HG02759 (cell line): ENCODE results near the gene PPP1R16B.

Experiments
- ATAC-seq: cut with Tn5 transposase; IDR thresholded peaks from one replicate; pipeline ENCODE4 v1.9.1; 2021; ENCODE audit warnings: mild to moderate bottlenecking, moderate library complexity; ENCODE audit not compliant: unreplicated experiment

PPP1R16B gene

GRCh38 chr20:38874460-38875174 lies 69.1 kb downstream of the PPP1R16B start:
- no peak for ATAC-seq

- ATAC-seq: peak; percentile 63
These were observed 69.9 kb downstream of the PPP1R16B start for GRCh38 chr20:38875175-38875993.

GRCh38 chr20:38877483-38877882 lies 72.0 kb downstream of the PPP1R16B start:
- no peak for ATAC-seq

- no peak for ATAC-seq
These were observed 73.4 kb downstream of the PPP1R16B start for GRCh38 chr20:38878866-38879265.

GRCh38 chr20:38880952-38881735 lies 75.6 kb downstream of the PPP1R16B start:
- ATAC-seq: peak; percentile 33

GRCh38 chr20:38881806-38882440 lies 76.4 kb downstream of the PPP1R16B start:
- no peak for ATAC-seq

GRCh38 chr20:38882600-38882999 lies 77.1 kb downstream of the PPP1R16B start:
- ATAC-seq: no peak

GRCh38 chr20:38883081-38883980 lies 77.8 kb downstream of the PPP1R16B start:
- no peak for ATAC-seq

- no peak for ATAC-seq
These were observed 78.7 kb downstream of the PPP1R16B start for GRCh38 chr20:38883981-38884733.

GRCh38 chr20:38885357-38885756 lies 79.9 kb downstream of the PPP1R16B start:
- ATAC-seq: no peak

- no peak for ATAC-seq
These were observed 82.7 kb downstream of the PPP1R16B start for GRCh38 chr20:38888059-38888831.

- no peak for ATAC-seq
These were observed 83.6 kb downstream of the PPP1R16B start for GRCh38 chr20:38889050-38889449.

GRCh38 chr20:38889792-38890496 lies 84.4 kb downstream of the PPP1R16B start:
- no peak for ATAC-seq

GRCh38 chr20:38890497-38890818 lies 85.0 kb downstream of the PPP1R16B start:
- ATAC-seq: no peak

- peak; percentile 56 for ATAC-seq
These were observed 86.8 kb downstream of the PPP1R16B start for GRCh38 chr20:38892091-38892981.

- ATAC-seq: no peak
These were observed 87.6 kb downstream of the PPP1R16B start for GRCh38 chr20:38893056-38893564.
